Fibroblast of the aortic adventitia (primary cell): ENCODE data around the gene WNT7B. TPM values are rescaled to one million over a fixed set of nuclear protein-coding genes. Genes with fewer than 3 reads are reported as not detected.

Experiments used
- DNase-seq: peaks from one replicate; pipeline ENCODE4 v3.0.0-alpha.2; 2010; ENCODE audit warnings: low read depth
- H3K4me3 ChIP-seq: 2 replicates; pipeline ENCODE4 v1.5.1; 2011; ENCODE audit warnings: low read depth, mild to moderate bottlenecking, control low read depth, low read length, moderate library complexity
- CTCF ChIP-seq: IDR thresholded peaks from 2 replicates; pipeline ENCODE4 v1.5.1; 2011; ENCODE audit warnings: mild to moderate bottlenecking, low read length, control low read depth, inconsistent platforms; ENCODE audit not compliant: insufficient read depth
- total RNA-seq: library from RNA; depleted of rRNA; stranded (reverse); fragments of >200 nt; gene quantifications from 2 replicates; pipeline ENCODE4 v1.2.3, GENCODE V29; 2012; ENCODE audit warnings: low replicate concordance

The WNT7B gene
- total RNA-seq, 1 donor = 0.18 TPM

DNA sequence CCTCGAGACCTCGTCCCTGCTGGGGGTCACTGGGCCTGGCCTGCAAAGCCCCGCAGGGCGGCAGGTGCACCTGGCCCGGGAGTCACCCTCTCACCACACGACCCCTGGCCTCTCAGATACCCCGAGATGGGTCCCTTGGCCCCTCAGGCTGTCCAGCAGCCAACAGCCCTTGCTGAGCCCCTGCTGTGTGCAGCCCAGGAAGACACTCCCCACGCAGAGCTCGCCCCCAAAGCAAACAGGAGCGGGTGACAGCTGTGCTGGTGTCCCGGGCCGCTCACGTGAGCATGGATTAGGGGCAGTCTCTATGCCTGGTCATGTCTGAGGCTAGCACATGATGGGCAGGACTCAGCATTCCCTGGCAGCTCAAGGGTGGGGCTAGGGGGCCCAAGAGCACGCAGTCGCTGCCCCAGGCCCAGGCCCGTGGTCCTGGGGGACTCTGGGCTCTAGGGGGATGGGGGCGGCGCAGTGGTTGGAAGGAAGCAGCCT lies 31.3 kb downstream of the WNT7B start:
- DNase-seq = no peak
- H3K4me3 ChIP-seq = no peak overlapping the region
- TF ChIP-seq CTCF = no peak

- no peak for DNase-seq
- H3K4me3 ChIP-seq = no peak overlapping the region
- no peak for TF ChIP-seq CTCF
Observed at GRCh38 chr22:45942787-45943493, 34.0 kb downstream of the WNT7B start.

- no peak overlapping the region for H3K4me3 ChIP-seq
- TF ChIP-seq CTCF = no peak
- no peak for DNase-seq
Observed at GRCh38 chr22:45942344-45942743, 34.6 kb downstream of the WNT7B start.

DNA sequence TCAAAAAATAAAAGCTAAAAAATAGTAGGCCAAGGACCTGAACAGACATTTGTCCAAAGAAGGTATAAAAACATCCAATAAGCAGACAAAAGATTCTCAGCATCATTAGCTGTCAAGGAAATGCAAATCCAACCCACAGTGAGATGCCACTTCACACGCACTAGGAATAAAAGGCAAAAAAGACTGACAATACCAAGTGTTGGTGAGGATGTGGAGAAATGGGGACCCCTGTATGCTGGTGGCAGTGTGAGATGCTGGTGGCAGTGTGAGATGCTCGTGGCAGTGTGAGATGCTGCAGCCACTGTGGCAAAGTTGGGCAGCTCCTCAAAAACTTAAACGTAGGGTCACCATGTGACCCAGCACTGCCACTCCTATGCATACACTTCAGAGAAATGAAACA lies 38.0 kb downstream of the WNT7B start:
- TF ChIP-seq CTCF = no peak
- no peak for DNase-seq
- no peak overlapping the region for H3K4me3 ChIP-seq

DNA sequence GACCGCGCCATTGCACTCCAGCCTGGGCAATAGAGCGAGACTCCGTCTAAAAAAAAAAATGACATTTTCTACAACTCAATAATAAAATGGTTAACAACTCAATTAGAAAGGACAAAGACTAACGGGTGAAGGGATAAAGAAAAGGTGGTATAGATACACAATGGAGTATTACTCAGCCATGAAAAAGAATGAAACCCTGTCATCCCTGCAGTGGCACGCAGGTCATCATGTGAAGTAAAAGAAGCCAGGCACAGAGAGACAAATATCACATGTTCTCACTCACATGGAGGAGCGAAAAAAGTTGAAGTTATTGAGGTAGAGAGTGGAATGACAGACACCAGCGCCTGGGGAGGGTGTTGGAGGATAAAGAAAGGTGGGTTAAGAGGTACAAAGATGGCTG lies 39.0 kb downstream of the WNT7B start:
- H3K4me3 ChIP-seq = no peak overlapping the region
- no peak for TF ChIP-seq CTCF
- no peak for DNase-seq

GRCh38 chr22:45935573-45935972 lies 41.4 kb downstream of the WNT7B start:
- no peak for DNase-seq
- no peak overlapping the region for H3K4me3 ChIP-seq

More at GRCh38 chr22:45935573-45935972, 41.4 kb downstream of the WNT7B start:
- no peak for TF ChIP-seq CTCF
